ENCODE results near the gene SHC3. TPM values are rescaled to one million over a fixed set of nuclear protein-coding genes. Genes with fewer than 3 reads are reported as not detected.

Gene SHC3
- total and polyA plus RNA-seq, 2 experiments from 2014 or later: 0.30 to 0.54 TPM

DNA sequence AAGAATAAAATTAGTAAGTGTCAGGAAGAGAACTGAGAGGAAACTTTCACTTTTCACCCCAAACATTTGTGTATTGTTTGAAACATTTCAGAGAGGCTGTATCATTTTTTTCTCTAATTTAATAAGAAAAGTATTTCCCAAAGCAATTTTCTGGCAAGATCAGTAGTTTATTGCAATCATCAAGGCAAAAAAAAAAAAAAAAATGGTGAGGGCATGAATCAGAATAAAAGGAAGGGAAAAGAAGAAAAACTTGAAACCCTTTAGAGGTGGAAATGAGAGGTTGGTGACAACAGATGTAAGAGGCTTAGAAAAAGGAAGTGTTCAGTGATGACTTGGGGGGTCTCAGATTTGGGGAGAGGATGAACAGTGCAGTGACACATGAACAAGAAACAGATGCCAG, 13.3 kb downstream of the SHC3 start:
- Histone ChIP-seq H3K9ac (no peak overlapping the region), H3K4me1 (ENCODE audit: insufficient read depth) (no peaks in the 10 kb centered on the region; the same call in 1 of the 2 replicates), H3F3A (ENCODE audit: insufficient read depth) (no peaks in the 10 kb centered on the region), H3K79me2 (ENCODE audit: insufficient read depth) (no peaks in the 10 kb centered on the region), H3K9me3 (ENCODE audit: low read depth) (no peaks in the 10 kb centered on the region), H3K9me2 (ENCODE audit: insufficient read depth) (no peaks in the 10 kb centered on the region), H4K20me1 (ENCODE audit: insufficient read depth) (no peaks in the 10 kb centered on the region), H2AFZ (no peak overlapping the region), H3K27ac (no peak overlapping the region), H3K27me3 (replicated peaks; ENCODE audit: insufficient read depth) (no peaks in the 10 kb centered on the region), H3K4me2 (ENCODE audit: unreplicated experiment) (no peak overlapping the region), H3K36me3 (ENCODE audit: low read depth) (no peaks in the 10 kb centered on the region), H3K4me3 (no peak overlapping the region)
- DNase-seq: peak; percentile 28
- TF ChIP-seq EZH2 (IDR thresholded peaks at IDR 0.05; ENCODE audit: insufficient read depth, poor library complexity, severe bottlenecking): no peak
- no peak for TF ChIP-seq EZH2phosphoT487 (IDR thresholded peaks at IDR 0.05; ENCODE audit: insufficient read depth, low read depth)
- in situ Hi-C loops (cut with MboI): no loop called here

- no peak overlapping the region for H3K4me3 ChIP-seq
- H3K4me1 ChIP-seq (ENCODE audit: insufficient read depth): no peaks in the 10 kb centered on the region; the same call in 1 of the 2 replicates
- H3F3A ChIP-seq (ENCODE audit: insufficient read depth): no peaks in the 10 kb centered on the region
- no peaks in the 10 kb centered on the region for H3K9me2 ChIP-seq (ENCODE audit: insufficient read depth)
- H2AFZ ChIP-seq: no peak overlapping the region
- H4K20me1 ChIP-seq (ENCODE audit: insufficient read depth): no peaks in the 10 kb centered on the region
- TF ChIP-seq EZH2 (IDR thresholded peaks at IDR 0.05; ENCODE audit: insufficient read depth, poor library complexity, severe bottlenecking) (no peak), EZH2phosphoT487 (IDR thresholded peaks at IDR 0.05; ENCODE audit: insufficient read depth, low read depth) (no peak)
- H3K36me3 ChIP-seq (ENCODE audit: low read depth): no peaks in the 10 kb centered on the region
- no peak overlapping the region for H3K9ac ChIP-seq
- in situ Hi-C loops (cut with MboI): no loop called here
- WGBS, 2 experiments (ENCODE audit: low coverage in 1 of 2, low lambda C conversion rate in 2 of 2, missing lambda C conversion rate in 2 of 2): 90 to 97% methylated on average over 8 of the region's 8 CpGs
- H3K79me2 ChIP-seq (ENCODE audit: insufficient read depth): no peaks in the 10 kb centered on the region
- H3K4me2 ChIP-seq (ENCODE audit: unreplicated experiment): no peak overlapping the region
- H3K27me3 ChIP-seq (replicated peaks; ENCODE audit: insufficient read depth): no peaks in the 10 kb centered on the region
- H3K27ac ChIP-seq: no peak overlapping the region
- H3K9me3 ChIP-seq (ENCODE audit: low read depth): no peaks in the 10 kb centered on the region
- DNase-seq: no peak
These were observed 17.4 kb downstream of the SHC3 start for GRCh38 chr9:89161221-89161620.

GRCh38 chr9:89160806-89161205, 17.8 kb downstream of the SHC3 start:
- no peaks in the 10 kb centered on the region for H3K36me3 ChIP-seq (ENCODE audit: low read depth)
- H3K4me1 ChIP-seq (ENCODE audit: insufficient read depth): no peaks in the 10 kb centered on the region; the same call in 1 of the 2 replicates
- H3K4me3 ChIP-seq: no peak overlapping the region
- 0 out of 2 replicates have a peak, but pooled peaks cover under 1% of the 10 kb centered on the region for H3F3A ChIP-seq (ENCODE audit: insufficient read depth)
- TF ChIP-seq EZH2phosphoT487 (IDR thresholded peaks at IDR 0.05; ENCODE audit: insufficient read depth, low read depth) (no peak), EZH2 (IDR thresholded peaks at IDR 0.05; ENCODE audit: insufficient read depth, poor library complexity, severe bottlenecking) (no peak)
- no peaks in the 10 kb centered on the region for H3K9me3 ChIP-seq (ENCODE audit: low read depth)
- no peak overlapping the region for H2AFZ ChIP-seq
- no peak for DNase-seq
- H3K9ac ChIP-seq: no peak overlapping the region
- no peak overlapping the region for H3K4me2 ChIP-seq (ENCODE audit: unreplicated experiment)
- no peaks in the 10 kb centered on the region for H3K27me3 ChIP-seq (replicated peaks; ENCODE audit: insufficient read depth)
- H3K27ac ChIP-seq: no peak overlapping the region
- H3K9me2 ChIP-seq (ENCODE audit: insufficient read depth): no peaks in the 10 kb centered on the region; the same call in 1 of the 2 replicates
- in situ Hi-C loops (cut with MboI): no loop called here
- H4K20me1 ChIP-seq (ENCODE audit: insufficient read depth): no peaks in the 10 kb centered on the region
- no peaks in the 10 kb centered on the region for H3K79me2 ChIP-seq (ENCODE audit: insufficient read depth)
- WGBS, 2 experiments (ENCODE audit: low coverage in 1 of 2, low lambda C conversion rate in 2 of 2, missing lambda C conversion rate in 2 of 2): 88 to 94% methylated on average over 5 of the region's 5 CpGs

DNA sequence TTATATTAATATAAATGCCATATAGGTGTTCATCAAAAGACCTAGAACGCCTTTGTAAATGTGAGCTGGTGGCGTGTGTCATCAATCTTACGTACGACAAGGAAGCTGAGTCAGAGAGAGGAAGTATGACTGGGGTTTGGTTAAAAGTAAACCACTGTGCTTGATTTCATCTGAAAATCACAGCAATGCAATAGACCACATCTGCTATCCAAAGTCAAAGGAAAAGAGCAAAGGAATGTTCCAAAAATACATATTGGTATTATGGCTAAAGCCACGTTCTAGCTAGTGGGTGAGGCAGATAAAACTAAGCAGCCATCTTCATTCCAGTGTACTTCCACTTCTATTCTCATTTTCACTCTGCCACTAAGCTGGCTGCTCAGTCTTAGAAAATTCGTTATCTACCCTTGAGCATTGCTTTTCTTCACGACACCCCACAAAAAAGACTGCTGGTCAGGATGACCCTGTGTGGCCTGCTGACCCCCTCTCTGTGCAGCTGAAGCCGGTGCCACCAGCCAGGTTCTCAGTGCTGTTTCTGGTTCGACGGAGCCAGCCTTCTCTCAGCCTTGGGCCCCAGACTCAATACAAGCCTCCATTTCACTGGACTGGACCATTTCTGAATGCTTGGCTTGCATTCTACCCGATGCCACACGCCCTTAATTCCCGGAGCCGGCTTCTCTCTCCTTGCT, 23.8 kb downstream of the SHC3 start:
- Histone ChIP-seq H3K4me1 (ENCODE audit: insufficient read depth) (peaks cover 24% of the 10 kb centered on the region), H3K27ac (peak overlapping the region; percentile 82), H4K20me1 (ENCODE audit: insufficient read depth) (no peaks in the 10 kb centered on the region), H2AFZ (peak overlapping the region; percentile 66), H3K36me3 (ENCODE audit: low read depth) (no peaks in the 10 kb centered on the region), H3K79me2 (ENCODE audit: insufficient read depth) (no peaks in the 10 kb centered on the region), H3K9me3 (ENCODE audit: low read depth) (no peaks in the 10 kb centered on the region), H3K4me2 (ENCODE audit: unreplicated experiment) (peak overlapping the region; percentile 38), H3K4me3 (peak overlapping the region; percentile 15), H3K9me2 (ENCODE audit: insufficient read depth) (no peaks in the 10 kb centered on the region; the same call in 1 of the 2 replicates), H3K27me3 (replicated peaks; ENCODE audit: insufficient read depth) (no peaks in the 10 kb centered on the region), H3F3A (ENCODE audit: insufficient read depth) (peaks cover 27% of the 10 kb centered on the region), H3K9ac (peak overlapping the region; percentile 50)
- TF ChIP-seq EZH2phosphoT487 (IDR thresholded peaks at IDR 0.05; ENCODE audit: insufficient read depth, low read depth) (no peak), EZH2 (IDR thresholded peaks at IDR 0.05; ENCODE audit: insufficient read depth, poor library complexity, severe bottlenecking) (no peak)
- peak; percentile 91 for DNase-seq
- in situ Hi-C loops (cut with MboI): no loop called here
- WGBS, 2 experiments (ENCODE audit: low coverage in 1 of 2, low lambda C conversion rate in 2 of 2, missing lambda C conversion rate in 2 of 2): 58 to 60% methylated on average over 14 of the region's 14 CpGs
